GM03348 (cell line): ENCODE measurements around the gene ABHD16B.
"Not testable (repeated sequence)": the region's sequence is repeated elsewhere in the genome, so short reads cannot be mapped to it uniquely, and the experiment has no call there.

Experiments used
- DNase-seq: peaks from one replicate; pipeline ENCODE4 v3.0.0; 2012; ENCODE audit warnings: low spot score

The ABHD16B gene

DNA sequence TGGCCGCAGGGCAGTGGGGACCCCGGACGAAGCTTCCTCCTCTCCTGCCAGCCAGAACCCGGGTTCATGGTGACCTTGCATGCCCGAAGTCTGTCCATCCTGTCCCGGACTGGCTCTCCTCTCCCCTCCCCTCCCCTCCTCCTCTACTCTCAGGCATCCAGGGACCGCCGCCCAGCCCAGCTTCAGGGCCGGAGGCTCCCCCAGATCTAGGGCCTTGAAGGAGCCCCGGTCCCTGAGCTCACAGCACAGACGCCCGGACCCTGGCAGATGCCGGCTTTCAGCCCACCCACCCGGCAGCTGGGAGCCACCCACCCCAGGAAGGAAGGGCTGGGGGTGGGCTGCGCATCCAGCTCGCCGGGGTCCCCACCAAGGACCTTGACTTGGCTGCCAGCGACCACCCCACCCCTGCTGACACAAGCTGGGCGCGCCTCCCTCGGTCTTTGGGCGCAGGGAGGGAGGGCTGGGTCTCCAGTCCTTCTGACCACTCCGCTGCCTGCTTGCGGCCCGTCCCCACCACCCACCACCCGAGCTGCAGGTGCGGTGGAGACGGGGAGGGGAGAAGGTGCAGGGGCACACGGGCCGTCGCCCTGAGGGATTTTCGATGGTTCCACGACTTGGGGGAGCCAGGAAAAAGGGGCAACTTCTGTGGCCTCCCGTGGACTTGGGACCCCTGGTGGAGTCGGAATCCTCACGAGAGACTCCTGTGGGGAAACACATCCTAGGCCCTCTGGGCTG, 5.8 kb upstream of the ABHD16B start:
- DNase-seq, result no peak

DNA sequence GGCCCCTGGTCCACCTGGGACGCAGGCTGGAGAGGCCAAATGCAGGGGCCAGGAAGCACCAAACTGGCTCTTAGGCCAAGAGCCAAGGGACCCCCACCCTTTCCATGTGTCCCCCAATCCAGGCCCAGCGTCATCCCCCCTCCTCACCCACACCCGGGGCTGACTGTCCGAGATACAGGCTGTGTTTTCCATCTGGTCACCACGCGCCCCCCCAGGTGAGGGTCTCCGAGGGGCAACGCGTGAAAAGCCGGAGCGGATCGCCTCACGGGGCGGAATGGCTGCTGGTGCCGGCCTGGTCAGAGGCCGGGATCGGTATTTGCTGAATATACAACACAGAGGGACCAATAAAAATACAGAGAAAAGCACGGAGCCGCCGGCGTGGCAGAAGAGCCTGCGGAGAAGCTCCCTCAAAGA, 5.2 kb upstream of the ABHD16B start:
- DNase-seq, result no peak

DNA sequence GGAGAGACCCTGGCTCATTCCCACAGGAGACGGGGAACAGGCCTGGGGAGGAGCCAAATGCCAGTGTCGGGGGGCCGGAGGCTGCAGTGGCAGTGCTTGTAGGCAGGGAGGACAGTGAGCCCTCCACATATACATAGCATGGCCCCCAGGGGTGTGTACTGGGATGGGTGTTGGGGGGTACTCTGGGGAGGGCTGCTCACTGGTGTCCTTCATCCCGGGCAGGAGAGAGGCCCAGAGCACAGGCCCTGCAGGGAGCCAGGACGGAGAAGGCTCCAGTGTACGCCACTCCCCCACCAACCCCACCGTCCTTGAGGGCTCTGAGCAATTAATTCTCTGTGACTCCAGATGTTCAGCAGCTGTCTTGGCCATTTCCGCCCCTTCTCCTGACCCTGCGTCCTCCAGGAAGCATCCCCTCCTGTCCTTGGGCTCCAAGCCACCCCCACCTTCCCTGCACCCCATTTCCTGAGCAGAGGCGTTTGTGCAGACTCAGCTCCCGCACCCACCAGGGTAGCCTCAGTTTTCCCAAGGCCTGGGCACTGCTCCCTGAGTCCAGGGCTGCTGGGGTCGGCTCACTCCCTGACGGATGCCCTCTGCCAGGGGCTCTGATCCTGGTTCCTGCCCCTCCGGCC, 3.4 kb upstream of the ABHD16B start:
- DNase-seq, result no peak

DNA sequence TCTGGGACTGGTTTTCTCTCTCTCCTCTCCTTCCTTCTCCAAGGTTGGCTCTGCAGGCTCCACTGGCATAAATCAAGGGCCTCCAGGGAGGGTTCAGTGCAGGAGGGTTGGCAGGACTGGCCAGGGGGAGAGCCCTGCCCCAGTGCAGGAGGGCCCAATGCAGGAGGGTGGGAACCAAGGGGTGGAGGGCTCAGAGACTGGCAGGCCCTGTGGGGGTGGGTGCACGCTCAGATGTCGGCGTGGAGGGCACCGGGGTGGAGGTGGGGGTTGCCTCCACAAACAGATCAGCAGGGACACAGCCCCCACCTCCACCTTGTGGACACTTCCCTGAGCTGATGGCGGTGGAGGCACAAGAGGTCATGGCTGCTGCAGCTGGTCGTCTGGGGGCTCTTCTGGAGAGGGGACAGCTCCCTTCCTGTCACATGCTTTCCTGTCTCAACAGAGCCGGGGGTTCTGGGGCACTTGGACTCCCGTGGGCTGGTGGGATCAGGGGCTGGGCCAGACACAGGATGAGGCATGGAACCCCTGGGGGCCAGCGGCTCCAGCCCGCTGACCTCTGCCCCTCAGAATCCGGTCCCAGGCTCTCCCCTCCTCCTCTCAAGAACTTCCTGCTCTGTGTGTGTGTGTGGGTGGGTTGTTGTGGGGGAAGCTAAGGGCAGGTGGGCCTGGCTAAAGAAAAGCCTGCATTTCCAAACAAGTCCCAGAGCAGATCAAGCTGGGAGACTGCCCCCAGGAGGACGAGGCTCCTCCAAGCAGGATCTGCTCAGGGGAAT, 2.7 kb upstream of the ABHD16B start:
- DNase-seq, result no peak

DNA sequence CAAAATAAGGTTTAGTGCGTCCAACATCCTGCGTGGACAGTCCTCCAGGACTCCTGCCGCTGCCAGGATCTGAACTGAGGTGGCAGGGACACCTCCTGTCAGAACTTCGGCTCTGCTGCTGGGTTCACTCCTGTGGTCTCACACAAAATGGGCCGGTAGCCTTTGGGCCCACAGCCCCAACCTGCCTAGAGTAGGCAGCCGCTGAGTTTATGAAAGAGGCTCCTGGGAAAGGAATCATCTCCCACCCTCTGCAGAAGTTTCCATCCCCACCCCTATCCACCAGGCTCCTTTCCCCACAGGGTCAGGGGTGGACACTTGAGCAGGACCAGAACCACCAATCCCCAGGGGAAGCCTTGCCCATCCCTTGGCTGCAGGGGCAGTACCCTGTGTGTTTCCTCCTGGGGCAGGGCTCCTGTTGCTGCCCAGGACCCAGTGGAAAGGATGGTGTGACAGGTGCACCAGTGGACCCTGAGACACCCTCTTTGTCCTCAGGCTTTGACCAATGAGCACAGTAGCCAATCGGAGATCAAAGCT, 2.1 kb upstream of the ABHD16B start:
- no peak for DNase-seq

DNA sequence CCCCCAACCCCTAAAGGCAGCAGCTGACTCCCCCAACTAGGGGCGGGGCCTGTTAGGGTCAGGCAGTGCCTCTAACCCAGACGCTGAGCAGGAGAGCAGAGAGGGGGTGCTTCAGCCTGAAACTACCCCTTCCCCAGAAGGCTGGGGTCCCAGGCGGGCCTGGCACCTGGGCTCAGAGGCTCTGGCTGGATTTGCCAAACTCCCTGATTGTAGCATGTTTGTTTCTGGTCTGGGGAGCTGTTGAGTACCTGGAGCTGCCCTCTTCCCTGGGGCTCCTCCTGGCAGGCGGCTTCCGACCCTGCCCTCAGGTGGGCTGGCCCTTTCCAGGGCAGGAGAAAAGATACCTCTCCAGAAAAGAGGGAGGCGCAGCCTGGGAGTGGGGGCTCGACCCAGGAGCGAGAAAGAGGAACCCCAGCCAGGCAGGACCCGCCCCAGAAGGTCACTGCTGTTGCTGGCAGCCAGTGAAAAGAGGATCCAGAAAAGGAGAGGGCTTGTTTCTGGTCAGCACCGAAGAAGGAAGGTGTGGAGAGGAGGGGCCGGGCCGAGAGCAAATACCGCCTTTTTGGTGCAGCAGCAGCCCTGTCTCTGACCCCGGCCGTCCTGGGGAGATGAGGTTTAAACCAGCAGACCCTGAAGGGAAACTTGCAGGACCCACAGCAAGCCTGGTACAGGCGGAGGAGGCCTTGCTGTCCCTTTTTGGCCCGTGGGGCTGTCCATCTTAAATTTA, 810 bp upstream of the ABHD16B start:
- no peak for DNase-seq

DNA sequence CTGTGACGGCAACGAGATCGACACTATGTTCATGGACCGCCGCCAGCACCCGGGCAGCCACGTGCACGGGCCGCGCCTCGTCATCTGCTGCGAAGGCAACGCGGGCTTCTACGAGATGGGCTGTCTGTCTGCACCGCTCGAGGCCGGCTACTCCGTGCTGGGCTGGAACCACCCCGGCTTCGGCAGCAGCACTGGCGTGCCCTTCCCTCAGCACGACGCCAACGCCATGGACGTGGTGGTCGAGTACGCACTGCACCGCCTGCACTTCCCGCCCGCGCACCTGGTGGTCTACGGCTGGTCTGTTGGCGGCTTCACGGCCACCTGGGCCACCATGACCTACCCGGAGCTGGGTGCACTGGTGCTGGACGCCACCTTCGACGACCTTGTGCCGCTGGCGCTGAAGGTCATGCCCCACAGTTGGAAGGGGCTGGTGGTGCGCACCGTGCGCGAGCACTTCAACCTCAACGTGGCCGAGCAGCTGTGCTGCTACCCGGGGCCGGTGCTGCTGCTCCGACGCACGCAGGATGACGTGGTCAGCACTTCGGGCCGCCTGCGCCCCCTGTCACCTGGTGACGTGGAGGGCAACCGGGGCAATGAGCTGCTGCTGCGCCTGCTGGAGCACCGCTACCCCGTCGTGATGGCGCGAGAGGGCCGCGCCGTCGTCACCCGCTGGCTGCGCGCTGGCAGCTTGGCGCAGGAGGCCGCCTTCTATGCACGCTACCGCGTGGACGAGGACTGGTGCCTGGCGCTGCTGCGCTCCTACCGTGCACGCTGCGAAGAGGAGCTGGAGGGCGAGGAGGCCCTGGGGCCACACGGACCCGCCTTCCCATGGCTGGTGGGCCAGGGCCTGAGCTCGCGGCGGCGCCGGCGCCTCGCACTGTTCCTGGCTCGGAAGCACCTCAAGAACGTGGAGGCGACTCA, 943 bp downstream of the ABHD16B start:
- no peak for DNase-seq

DNA sequence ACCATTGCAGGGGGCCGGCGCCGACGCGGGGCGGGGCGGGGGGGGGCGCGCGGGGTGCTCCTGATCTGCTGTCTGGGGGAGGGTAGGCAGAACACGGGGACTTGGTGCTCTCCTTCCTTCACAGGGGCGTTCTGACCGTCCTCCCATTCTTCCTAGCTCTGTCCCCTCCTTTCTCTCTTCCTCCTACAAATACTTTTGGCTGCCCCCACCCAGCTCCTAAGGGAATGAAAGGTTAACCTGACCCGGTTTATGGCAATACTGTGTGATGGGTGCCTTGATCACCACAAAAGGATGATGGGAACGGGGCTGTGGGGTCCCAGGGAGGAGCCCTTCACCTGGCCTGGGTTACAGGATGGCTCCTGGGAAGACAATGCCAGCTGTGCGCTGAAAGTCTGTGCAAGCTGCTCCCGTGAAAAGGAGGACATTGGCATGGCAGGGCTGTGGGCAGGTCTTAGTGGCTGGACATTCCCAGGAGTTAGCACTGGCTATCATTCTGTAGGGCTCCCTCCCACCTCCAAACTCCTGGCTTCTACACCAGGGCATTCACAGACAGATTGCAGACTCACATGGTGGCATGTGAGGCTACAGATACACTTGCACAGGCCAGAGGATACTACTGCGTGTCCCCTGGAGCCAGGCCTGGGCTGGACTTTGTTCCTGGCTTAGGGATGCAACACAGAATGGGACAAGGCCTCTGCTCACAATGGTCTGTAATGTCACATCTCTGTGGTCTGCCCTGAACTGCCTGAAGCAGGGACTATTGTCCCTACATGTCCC, 1.9 kb downstream of the ABHD16B start:
- DNase-seq, result no peak

DNA sequence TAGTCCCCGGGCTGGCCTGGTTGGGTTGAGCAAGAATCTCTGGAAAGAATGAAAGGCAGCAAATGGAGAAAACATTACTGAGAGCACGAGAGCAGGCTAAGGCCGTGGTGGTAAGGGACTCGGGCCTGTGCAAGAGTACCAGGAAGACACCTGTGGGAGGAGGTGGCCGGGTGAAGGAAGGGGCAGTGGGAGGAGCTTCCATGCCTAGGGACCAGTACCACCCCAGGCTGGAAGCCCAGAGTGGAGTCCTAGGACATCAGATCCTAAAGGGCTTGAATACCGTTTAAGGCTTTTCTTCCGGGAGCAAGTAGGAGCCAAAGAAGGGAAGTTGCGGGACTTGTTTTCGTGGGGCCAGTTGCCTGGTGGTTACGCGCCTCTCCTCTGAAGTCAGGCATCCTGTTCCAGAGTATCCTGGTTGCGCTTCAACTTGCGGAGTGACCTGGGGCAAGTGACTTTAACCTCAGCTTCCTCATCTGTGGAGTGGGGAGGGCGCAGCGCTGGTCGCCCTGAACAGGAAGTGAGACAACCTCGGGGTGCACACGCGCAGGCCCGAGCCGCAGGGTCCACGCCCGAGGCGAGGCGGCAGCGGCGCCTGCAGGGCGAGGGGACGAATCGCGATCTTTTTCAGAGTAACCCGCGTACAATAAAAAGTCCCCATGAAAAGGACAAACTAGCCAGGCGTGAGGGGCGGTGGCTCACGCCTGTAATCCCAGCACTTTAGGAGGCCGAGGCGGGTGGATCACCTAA, 2.7 kb downstream of the ABHD16B start:
- peak; percentile 92 for DNase-seq

DNA sequence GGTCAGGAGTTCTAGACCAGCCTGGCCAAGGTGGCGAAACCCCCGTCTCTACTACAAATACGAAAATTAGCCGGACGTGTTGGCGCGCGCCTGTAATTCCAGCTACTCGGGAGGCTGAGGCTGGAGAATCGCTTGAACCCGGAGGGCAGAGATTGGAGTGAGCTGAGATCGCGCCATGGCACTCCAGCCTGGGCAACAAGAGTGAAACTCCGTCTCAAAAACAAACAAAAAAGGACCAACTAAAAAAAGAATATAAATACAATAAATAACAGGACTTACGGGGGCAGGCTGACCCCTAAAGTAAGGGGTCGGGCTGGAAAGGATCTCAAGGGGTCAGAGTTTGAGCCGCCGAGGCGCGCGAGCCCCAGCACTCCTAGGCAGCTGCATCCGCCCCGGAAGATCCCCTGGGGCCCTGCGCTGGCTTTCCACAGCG, 3.3 kb downstream of the ABHD16B start:
- no peak for DNase-seq

DNA sequence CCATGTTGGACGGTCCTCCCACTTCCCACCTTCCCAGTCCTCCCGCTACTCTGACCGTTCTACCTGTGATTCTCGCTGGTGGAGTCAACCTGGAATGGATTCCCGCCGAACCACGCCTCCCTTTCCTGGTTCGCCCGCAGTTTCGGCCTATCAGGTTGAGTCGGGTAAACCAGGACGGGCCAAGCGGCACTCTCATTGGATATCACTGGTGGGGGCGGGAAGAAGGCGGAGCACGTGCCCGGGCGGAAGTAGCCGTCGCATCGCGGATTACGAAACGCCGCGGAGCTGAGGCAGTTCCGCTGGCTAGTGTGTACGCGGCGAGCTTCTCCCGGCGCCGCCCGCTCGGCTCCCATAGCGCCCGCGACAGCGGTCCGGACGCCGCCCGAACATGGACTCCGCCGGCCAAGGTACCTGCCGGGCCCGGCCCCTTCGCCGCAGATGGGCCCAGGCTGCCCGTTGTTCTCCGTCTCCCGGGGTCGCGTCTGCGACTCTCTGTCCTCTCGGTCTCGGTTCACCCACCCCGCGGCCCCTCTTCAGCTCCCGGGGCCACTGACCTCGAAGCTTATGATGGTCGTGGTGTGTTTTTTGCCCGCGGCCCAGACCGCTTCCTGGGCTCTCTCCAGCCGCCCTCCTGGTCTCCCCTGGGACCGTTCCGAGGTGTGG, 3.8 kb downstream of the ABHD16B start, which contains the start of gene TPD52L2:
Gene TPD52L2 (plus strand): TSS at position 293 of the 663 bp plus-strand sequence. CDS start 96 bp downstream, at position 389.
- peak; percentile 99 for DNase-seq

DNA sequence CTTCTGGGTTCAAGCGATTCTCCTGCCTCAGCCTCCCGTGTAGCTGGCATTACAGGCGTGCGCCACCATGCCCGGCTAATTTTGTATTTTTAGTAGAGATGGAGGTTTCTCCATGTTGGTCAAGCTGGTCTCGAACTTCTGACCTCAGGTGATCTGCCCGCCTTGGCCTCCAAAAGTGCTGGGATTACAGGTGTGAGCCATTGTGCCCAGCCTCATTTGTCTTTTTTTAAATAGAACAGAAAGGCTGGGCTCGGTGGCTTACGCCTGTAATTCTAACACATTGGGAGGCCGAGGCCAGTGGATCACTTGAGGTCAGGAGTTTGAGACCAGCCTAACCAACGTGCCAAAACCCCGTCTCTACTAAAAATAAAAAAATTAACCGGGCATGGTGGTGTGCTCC, 5.7 kb downstream of the ABHD16B start:
- DNase-seq, result not testable (repeated sequence)

DNA sequence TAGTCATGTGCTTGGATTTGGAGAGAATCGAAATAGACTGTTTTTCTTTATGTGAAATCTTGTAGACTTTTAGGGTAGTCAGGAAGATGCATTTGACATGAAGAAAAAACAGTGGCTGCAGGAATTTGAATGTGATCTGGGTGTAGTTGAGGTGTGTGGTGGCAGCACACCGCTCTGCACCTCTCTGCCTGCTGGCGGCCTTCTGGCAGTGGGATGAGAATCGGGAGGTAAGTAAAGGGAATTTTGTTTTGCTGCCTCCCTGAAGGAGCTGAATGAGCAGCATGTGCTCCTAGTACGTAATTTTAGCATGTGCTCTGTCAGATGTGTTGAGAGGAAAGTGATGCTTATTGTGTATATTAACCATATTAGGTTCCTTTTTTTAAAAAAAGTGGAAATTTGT, 7.0 kb downstream of the ABHD16B start:
- no peak for DNase-seq

DNA sequence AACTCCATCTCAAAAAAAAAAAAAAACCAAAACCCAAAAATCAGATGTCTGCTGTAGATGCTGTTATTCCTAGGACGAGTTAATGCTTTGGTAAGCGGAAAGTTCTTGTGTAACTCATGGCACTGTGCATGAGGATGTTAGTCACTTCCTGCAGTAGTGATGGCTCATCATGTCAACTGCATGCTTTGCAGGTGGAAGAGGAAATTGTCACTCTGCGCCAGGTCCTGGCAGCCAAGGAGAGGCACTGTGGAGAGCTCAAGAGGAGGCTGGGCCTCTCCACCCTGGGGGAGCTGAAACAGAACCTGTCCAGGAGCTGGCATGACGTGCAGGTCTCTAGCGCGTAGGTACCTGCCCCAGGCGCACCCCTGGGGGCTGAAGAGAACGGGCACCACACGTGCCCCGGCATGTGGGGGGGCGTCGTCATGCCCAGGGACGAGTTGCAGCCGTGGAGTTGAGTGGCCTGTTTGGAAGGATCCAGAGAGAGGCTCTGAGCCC, 12.2 kb downstream of the ABHD16B start:
- DNase-seq, result peak; percentile 65

DNA sequence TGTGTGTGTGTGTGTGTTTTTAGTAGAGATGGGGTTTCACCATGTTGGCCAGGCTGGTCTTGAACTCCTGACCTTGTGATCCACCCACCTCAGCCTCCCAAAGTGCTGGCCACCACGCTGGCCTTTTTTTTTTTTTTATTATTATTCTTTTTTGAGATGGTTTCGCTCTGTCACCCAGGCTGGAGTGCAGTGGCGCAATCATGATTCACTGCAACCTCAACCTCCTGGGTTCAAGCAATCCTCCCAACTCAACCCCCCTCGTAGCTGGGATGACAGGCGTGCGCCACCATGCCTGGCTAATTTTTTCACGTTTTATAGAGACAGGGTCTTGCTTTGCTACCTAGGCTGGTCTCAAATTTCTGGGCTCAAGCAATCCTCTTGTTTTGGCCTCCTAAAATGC, 12.9 kb downstream of the ABHD16B start:
- DNase-seq, result not testable (repeated sequence)

DNA sequence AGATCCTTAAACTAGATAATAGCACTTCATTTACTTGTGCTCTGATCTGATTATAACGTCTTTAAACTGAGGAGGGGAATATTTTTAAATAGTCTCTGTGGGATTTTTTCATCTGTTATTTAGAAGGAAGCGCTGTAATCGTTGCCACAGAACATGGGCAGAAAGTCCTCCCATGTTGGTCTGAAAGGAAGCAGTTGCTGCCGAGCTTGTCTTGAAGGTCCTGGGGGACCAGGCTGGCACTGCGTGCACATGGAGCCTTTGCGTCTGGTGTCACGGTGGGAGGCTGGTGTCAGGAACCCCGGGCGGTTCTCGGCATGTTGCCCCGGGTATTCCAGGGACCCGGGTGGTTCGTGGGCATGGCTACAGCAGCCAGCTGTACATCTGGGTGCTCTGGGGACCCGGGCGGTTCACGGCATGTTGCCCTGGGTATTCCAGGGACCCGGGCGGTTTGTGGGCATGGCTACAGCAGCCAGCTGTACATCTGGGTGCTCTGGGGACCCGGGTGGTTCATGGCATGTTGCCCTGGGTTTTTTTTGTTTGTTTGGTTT, 15.3 kb downstream of the ABHD16B start:
- no peak for DNase-seq

DNA sequence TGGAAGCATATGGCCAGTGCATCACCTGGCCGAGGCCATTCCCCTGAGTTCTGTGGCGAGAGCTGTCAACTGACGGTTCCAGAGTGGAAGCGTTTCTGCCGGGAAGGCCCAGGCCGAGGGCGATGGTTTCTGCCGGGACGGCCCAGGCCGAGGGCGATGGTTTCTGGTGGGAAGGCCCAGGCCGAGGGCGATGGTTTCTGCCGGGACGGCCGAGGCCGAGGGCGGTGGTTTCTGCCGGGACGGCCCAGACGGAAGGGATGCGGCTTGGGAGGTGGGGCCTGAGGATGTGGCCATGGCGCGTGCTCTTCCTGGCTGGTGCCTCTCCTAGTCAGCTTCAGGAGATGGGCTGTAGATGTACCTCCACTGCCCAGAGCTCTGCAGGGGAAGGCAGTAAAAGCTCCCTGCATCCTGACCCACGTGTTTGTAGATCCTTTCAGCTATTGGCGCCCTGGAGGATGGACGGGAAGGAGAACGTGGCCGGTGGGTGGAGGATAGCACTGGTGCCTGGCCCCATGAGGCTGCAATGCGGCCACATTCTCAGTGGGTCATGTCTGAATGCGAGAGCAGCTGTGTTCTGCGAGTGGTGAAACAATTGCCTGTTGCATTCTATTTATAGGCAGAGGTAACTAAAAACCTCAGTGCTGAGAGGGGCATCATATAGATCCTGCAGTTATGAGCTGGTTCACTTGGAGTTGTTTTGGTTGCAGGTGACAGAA, 16.6 kb downstream of the ABHD16B start:
- no peak for DNase-seq
